Chondrocyte (in vitro differentiated cells): ENCODE measurements around the gene DDAH1. TPM values are rescaled to one million over a fixed set of nuclear protein-coding genes. Genes with fewer than 3 reads are reported as not detected.

Experiments used
- DNase-seq: peaks from one replicate; pipeline ENCODE4 v3.0.0; 2021; ENCODE audit warnings: mixed read lengths, low spot score
- H3K27ac Mint-ChIP-seq: one replicate; pipeline ENCODE4 v1.8.0; 2021; ENCODE audit warnings: mild to moderate bottlenecking, moderate library complexity, mixed read lengths; ENCODE audit not compliant: unreplicated experiment
- H3K27me3 Mint-ChIP-seq: 2 replicates; pipeline ENCODE4 v1.8.0; 2021; ENCODE audit warnings: low read depth, mixed read lengths
- H3K36me3 Mint-ChIP-seq: 2 replicates; pipeline ENCODE4 v1.8.0; 2021; ENCODE audit warnings: low read depth, mixed read lengths
- H3K4me1 Mint-ChIP-seq: 2 replicates; pipeline ENCODE4 v1.8.0; 2021; ENCODE audit warnings: low read depth, mild to moderate bottlenecking, mixed read lengths
- H3K4me3 Mint-ChIP-seq: one replicate; pipeline ENCODE4 v1.8.0; 2021; ENCODE audit warnings: mild to moderate bottlenecking, moderate library complexity, mixed read lengths; ENCODE audit not compliant: unreplicated experiment
- H3K9me3 Mint-ChIP-seq: 2 replicates; pipeline ENCODE4 v1.8.0; 2021; ENCODE audit warnings: low read depth, mixed read lengths
- total RNA-seq: library from RNA; stranded (reverse); gene quantifications from 3 replicates; pipeline ENCODE4 v1.2.1, GENCODE V29; 2021
- TF ChIP-seq, protein P1 (sequence below): fragments of 200-600 bp; sonication (generic); IDR thresholded peaks from 2 replicates; pipeline ENCODE4 v1.5.0; 2021; ENCODE audit warnings: antibody characterized with exemption, mild to moderate bottlenecking, moderate library complexity

Gene DDAH1
- total RNA-seq, 1 donor from 2014 or later: 91.8 TPM

DNA sequence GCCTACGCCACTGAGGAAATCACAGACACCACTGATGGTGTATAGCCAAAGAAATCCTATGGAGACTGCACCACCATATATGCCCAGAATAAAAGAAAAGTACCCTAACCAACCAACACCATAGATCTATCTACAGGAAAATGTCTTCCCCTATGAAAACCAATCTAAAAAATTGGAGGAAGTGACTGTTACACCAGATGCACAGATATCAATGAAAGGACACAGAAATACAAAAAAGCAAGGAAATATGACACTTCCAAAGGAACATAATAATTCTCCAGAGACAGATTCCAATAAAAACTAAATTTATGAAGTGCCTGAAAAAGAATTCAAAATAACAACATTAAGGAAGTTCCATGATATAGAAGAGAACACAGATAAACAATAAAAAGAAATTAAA lies 131.8 kb downstream of the DDAH1 start:
- no peak for DNase-seq
- Mint-ChIP-seq H3K4me1 (peaks cover 82% of the 10 kb centered on the region), H3K4me3 (no peak overlapping the region), H3K27ac (peak overlapping the region; percentile 84), H3K27me3 (no peaks in the 10 kb centered on the region), H3K9me3 (peaks cover 15% of the 10 kb centered on the region), H3K36me3 (peaks cover 17% of the 10 kb centered on the region)
- TF ChIP-seq, protein P1, sequence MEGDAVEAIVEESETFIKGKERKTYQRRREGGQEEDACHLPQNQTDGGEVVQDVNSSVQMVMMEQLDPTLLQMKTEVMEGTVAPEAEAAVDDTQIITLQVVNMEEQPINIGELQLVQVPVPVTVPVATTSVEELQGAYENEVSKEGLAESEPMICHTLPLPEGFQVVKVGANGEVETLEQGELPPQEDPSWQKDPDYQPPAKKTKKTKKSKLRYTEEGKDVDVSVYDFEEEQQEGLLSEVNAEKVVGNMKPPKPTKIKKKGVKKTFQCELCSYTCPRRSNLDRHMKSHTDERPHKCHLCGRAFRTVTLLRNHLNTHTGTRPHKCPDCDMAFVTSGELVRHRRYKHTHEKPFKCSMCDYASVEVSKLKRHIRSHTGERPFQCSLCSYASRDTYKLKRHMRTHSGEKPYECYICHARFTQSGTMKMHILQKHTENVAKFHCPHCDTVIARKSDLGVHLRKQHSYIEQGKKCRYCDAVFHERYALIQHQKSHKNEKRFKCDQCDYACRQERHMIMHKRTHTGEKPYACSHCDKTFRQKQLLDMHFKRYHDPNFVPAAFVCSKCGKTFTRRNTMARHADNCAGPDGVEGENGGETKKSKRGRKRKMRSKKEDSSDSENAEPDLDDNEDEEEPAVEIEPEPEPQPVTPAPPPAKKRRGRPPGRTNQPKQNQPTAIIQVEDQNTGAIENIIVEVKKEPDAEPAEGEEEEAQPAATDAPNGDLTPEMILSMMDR: no peak

DNA sequence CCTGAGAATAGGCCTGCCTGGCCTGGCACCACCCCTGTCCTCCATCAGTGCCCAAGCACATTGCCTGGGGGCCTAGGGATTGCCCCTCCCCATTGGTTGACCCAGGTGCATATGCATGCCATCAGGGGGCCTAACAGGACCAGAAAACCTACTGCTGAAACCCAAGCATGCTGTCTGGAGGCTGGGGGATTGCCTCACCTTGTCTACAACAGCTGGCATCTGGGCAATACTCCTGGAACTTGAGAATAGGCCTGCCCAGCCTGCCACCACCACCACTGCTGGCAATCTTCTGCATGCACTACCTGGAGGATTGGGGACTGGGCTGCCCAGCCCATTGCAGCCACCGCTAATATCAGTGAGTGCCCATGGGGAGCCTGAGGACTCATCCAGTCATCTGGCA lies 132.4 kb downstream of the DDAH1 start:
- DNase-seq: no peak
- Mint-ChIP-seq H3K27ac (peak overlapping the region; percentile 84), H3K9me3 (peaks cover 15% of the 10 kb centered on the region), H3K36me3 (peaks cover 14% of the 10 kb centered on the region), H3K27me3 (no peaks in the 10 kb centered on the region), H3K4me1 (peaks cover 82% of the 10 kb centered on the region), H3K4me3 (no peak overlapping the region)
- TF ChIP-seq, protein P1: no peak

DNA sequence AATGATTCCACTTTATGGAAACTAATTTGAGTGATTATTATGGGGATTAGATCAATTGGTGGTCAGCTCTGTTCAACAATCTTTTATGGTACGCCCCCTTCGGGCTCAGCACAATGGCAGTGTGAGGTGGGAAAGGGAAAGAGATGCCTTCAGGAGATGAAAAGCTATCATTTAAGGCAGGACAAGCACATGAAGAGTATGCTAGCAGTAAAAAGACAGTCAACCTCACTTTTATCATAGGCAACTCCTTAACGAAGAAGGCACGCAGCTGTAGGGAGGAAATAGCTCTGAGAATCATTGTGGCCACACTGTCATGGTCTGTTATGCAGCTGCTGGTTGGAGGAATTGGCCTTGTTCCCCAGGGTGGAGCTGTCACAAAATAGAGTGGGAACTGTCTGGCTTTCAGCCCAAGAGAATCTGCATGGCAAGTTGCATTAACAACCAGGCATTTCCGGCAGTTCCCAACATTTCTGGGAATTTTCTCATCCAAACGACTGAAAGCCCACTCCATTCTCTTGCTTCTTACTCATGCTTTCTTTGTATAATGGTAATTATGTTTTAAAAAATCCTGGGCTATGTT lies 134.2 kb downstream of the DDAH1 start:
- Mint-ChIP-seq H3K27ac (peak overlapping the region; percentile 96), H3K36me3 (peaks cover 14% of the 10 kb centered on the region), H3K4me3 (peak overlapping the region; percentile 2), H3K27me3 (no peaks in the 10 kb centered on the region), H3K9me3 (peaks cover 15% of the 10 kb centered on the region), H3K4me1 (peaks cover 92% of the 10 kb centered on the region)
- no peak for DNase-seq
- TF ChIP-seq, protein P1: no peak

DNA sequence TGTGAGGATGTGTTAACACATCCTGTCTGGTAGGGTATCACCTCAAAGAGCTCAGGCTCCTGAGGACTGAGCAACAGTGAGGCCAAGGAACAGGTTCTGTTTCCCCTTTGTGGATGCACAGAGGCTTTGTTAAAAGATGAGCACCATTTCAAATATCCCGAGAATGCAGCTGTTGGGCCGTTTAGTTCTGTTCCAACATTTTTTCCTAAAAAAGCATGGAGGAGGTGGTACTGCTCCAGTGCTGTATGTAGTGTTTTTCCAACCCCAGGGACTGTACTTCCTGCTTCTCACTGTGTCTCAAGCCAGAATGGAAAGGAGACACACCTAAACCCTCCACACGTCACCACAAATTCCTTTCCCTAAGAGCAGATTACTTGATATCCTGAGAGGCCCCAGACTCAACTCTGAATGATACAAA lies 134.7 kb downstream of the DDAH1 start:
- no peak for DNase-seq
- Mint-ChIP-seq H3K4me1 (peaks cover 96% of the 10 kb centered on the region), H3K9me3 (peaks cover 15% of the 10 kb centered on the region), H3K4me3 (peak overlapping the region; percentile 2), H3K36me3 (peaks cover 14% of the 10 kb centered on the region), H3K27ac (peak overlapping the region; percentile 96), H3K27me3 (no peaks in the 10 kb centered on the region)
- TF ChIP-seq, protein P1: no peak

DNA sequence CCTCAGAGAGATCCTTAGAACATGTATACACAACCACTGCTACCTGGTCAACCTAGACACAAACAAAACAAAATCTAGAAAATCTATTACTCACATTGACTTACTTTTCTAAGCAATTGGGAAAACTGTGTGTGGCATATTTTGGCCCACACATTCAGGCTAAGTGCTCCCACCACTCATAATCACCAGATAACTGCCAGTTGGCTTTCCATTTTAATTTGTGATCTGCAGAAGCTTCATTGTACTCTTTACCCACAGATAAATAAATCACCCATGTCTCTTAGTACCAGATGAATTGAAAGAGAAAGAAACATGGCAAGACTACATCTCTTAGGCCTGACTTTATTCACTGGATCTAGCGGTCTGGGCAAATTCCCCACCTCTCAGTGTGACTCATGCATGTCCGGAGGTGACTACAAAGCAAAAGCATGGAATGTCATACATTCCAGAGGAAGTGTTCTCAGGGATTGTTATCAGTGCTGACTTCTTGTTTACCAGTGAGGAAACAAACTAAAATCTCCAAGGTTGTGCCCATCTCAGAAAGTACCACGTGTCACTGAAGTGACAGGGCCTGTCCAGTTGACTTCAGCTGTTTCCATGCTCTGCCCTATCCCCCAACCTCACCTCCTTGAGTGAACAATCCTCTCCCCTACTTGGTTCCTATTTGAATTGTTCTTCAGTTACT lies 136.1 kb downstream of the DDAH1 start:
- H3K9me3 Mint-ChIP-seq: peaks cover 12% of the 10 kb centered on the region
- TF ChIP-seq, protein P1: no peak
- no peak for DNase-seq
- H3K4me1 Mint-ChIP-seq: peaks cover 93% of the 10 kb centered on the region
- H3K4me3 Mint-ChIP-seq: peak overlapping the region; percentile 3
- peaks cover 11% of the 10 kb centered on the region for H3K36me3 Mint-ChIP-seq
- H3K27ac Mint-ChIP-seq: peak overlapping the region; percentile 96
- no peaks in the 10 kb centered on the region for H3K27me3 Mint-ChIP-seq
